GM12878 (cell line): ENCODE measurements around the gene HSD17B13.

Source experiments
- BRCA1 ChIP-seq: IDR thresholded peaks from 2 replicates; pipeline ENCODE4 v1.6.1; 2011; ENCODE audit warnings: low read depth, low read length, improper control_type of control experiment
- CBX5 ChIP-seq: sonication (generic); IDR thresholded peaks from 2 replicates; pipeline ENCODE4 v1.6.1; 2016; ENCODE audit warnings: low read depth, moderate library complexity, mild to moderate bottlenecking, inconsistent platforms
- JUND ChIP-seq: IDR thresholded peaks from 2 replicates; pipeline ENCODE4 v1.6.1; 2012; ENCODE audit warnings: low read depth, mild to moderate bottlenecking, low read length, improper control_type of control experiment, moderate library complexity
- MAX ChIP-seq: IDR thresholded peaks from 2 replicates; pipeline ENCODE4 v1.6.1; 2012; ENCODE audit warnings: low read depth, low read length, improper control_type of control experiment
- PAX5 ChIP-seq: IDR thresholded peaks from 2 replicates; pipeline ENCODE4 v1.6.1; 2011; ENCODE audit warnings: low read depth, low read length, borderline replicate concordance
- TF ChIP-seq, protein P1 (sequence below): fragments of 450-650 bp; IDR thresholded peaks from 2 replicates; pipeline ENCODE4 v1.6.1; 2018; ENCODE audit warnings: borderline replicate concordance, mild to moderate bottlenecking; ENCODE audit not compliant: partially characterized antibody

DNA sequence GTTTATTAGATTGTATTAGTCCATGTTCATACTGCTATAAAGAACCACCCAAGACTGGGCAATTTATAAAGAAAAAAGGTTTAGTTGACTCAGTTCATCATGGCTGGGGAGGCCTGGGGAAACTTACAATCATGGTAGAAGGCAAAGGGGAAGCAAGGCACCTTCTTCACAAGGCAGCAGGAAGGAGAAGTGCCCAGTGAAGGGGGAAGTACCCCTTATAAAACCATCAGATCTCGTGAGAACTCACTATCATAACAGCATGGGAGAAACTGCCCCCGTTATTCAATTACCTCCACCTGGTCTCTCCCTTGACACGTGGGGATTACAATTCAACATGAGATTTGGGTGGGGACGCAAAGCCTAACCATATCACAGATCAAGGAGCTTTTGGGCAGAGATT is 8.1 kb upstream of the HSD17B13 start:
- no peak for TF ChIP-seq CBX5
- no peak for TF ChIP-seq JUND
- TF ChIP-seq, protein P1, sequence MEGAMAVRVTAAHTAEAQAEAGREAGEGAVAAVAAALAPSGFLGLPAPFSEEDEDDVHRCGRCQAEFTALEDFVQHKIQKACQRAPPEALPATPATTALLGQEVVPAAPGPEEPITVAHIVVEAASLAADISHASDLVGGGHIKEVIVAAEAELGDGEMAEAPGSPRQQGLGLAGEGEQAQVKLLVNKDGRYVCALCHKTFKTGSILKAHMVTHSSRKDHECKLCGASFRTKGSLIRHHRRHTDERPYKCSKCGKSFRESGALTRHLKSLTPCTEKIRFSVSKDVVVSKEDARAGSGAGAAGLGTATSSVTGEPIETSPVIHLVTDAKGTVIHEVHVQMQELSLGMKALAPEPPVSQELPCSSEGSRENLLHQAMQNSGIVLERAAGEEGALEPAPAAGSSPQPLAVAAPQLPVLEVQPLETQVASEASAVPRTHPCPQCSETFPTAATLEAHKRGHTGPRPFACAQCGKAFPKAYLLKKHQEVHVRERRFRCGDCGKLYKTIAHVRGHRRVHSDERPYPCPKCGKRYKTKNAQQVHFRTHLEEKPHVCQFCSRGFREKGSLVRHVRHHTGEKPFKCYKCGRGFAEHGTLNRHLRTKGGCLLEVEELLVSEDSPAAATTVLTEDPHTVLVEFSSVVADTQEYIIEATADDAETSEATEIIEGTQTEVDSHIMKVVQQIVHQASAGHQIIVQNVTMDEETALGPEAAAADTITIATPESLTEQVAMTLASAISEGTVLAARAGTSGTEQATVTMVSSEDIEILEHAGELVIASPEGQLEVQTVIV: no peak
- no peak for TF ChIP-seq MAX
- TF ChIP-seq PAX5: no peak
- no peak for TF ChIP-seq BRCA1
